ENCODE data around the gene TACR1.
"Not testable (repeated sequence)": the region's sequence is repeated elsewhere in the genome, so short reads cannot be mapped to it uniquely, and the experiment has no call there.

Gene TACR1, protein sequence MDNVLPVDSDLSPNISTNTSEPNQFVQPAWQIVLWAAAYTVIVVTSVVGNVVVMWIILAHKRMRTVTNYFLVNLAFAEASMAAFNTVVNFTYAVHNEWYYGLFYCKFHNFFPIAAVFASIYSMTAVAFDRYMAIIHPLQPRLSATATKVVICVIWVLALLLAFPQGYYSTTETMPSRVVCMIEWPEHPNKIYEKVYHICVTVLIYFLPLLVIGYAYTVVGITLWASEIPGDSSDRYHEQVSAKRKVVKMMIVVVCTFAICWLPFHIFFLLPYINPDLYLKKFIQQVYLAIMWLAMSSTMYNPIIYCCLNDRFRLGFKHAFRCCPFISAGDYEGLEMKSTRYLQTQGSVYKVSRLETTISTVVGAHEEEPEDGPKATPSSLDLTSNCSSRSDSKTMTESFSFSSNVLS

DNA sequence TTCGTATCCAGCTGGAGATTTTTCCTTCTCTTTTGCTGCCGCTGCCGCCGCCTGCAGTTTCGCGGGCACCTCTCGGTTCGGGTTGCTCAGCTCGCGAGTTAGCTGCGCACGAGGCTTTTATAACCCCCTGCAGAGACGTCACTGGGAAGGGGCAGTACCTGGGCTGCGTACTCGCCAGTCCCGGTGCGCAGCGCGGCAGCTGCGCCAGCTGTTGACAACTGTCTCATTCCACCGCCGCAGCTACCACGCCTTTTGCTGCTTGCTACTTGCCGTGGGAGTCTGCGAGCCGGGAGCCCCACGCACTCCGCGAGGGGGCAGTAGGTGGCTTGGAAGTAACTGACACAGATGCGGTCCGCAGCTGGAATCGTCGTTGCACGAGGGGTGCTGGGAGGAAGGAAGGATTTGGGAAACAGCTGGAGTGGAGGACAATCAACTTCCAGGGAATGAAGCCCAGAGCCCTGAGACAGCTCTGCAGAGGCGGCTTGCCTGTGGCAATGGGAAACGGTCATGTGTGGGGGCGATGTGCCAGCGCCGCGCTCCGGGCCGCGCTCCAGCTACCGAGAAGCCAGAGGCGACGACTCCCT, at the start of gene TACR1:
TACR1 (minus strand) TSS at position 93 of the 584 bp plus-strand sequence. CDS start 586 bp downstream, outside the sequence.
- peak within 1 kb of the TSS; percentile 30 for H3K4me3 ChIP-seq (ENCODE audit: low read depth, low read length)
- TF ChIP-seq, protein P1, sequence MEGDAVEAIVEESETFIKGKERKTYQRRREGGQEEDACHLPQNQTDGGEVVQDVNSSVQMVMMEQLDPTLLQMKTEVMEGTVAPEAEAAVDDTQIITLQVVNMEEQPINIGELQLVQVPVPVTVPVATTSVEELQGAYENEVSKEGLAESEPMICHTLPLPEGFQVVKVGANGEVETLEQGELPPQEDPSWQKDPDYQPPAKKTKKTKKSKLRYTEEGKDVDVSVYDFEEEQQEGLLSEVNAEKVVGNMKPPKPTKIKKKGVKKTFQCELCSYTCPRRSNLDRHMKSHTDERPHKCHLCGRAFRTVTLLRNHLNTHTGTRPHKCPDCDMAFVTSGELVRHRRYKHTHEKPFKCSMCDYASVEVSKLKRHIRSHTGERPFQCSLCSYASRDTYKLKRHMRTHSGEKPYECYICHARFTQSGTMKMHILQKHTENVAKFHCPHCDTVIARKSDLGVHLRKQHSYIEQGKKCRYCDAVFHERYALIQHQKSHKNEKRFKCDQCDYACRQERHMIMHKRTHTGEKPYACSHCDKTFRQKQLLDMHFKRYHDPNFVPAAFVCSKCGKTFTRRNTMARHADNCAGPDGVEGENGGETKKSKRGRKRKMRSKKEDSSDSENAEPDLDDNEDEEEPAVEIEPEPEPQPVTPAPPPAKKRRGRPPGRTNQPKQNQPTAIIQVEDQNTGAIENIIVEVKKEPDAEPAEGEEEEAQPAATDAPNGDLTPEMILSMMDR (IDR thresholded peaks at IDR 0.05; ENCODE audit: low read depth, low read length) = peak; percentile 85
- in situ Hi-C loops (cut with HindIII; ENCODE audit: low sequenced_read_pairs) = no loop called here
- peak; percentile 72 for DNase-seq (ENCODE audit: low read depth, low spot score)

DNA sequence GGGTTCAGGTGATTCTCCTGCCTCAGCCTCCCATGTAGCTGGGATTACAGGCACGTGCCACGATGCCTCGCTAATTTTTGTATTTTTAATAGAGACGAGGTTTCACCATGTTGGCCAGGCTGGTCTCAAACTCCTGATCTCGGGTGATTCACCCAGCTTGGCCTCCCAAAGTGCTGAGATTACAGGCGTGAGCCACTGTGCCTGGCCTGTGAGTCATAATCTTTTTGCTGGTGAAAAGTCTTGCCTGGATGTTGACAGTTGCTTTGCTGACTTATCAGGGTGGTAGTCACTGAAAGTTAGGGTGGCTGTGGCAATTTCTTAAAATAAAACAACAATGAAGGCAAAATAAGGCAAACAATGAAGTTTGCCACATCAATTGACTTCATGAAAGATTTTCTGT, 49.3 kb upstream of the TACR1 start:
- peak; percentile 3 for DNase-seq (ENCODE audit: low read depth, low spot score)
- H3K4me3 ChIP-seq (ENCODE audit: low read depth, low read length); in situ Hi-C loops (cut with HindIII; ENCODE audit: low sequenced_read_pairs): not testable (repeated sequence)

DNA sequence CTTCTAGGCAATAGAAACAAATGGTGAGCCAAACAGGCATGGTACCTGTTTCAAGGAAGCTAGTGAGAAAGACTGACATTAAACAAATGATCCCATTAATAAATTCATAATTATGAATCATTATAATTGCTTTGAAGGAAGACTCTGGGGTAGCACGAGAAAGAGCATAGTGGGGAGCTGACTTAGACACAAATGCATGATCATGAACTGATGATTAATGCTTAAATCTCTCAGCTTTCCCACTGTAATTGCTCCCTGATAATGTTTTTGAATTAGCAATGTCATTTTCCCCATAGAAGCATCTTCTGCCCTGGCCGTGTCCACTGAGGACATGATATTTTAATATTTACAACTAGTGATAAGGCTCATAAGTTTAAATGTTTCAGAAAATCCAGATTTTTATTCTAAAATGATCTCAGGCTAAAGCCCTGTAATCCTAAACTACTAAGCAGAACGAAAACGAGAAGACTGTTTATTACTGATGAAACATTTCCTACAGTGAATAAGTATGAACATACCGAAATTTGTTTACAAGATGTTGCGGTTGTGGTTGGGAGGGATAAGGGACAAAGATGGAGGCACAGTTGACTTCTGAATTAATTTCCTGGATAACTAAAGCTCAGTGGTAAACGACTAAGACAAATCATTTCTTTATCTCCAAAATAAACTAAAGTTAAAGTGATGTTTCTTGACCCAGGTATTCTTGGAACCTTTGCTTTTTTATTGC, 47.3 kb upstream of the TACR1 start:
- no peak for DNase-seq (ENCODE audit: low read depth, low spot score)
- in situ Hi-C loops (cut with HindIII; ENCODE audit: low sequenced_read_pairs) = no loop called here
- H3K4me3 ChIP-seq (ENCODE audit: low read depth, low read length) = no peak overlapping the region

DNA sequence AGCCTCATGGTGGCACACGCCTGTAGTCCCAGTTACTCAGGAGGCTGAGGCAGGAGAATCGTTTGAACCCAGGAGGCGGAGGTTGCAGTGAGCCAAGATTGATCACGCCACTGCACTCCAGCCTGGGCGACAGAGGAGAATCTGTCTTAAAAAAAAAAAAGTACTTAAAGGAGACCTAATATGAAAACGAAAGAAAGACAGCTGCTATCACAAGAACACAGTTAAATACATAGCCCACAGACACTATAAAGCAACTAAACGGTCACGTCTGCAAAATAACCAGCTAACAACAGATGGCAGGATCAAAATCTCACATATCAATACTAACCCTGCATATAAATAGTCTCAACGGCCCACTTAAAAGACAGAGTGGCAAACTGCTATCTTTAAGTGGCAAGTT, 43.9 kb upstream of the TACR1 start:
- DNase-seq (ENCODE audit: low read depth, low spot score) = no peak
- in situ Hi-C loops (cut with HindIII; ENCODE audit: low sequenced_read_pairs) = no loop called here
- TF ChIP-seq, protein P1 (IDR thresholded peaks at IDR 0.05; ENCODE audit: low read depth, low read length) = no peak
- H3K4me3 ChIP-seq (ENCODE audit: low read depth, low read length) = no peak overlapping the region

More for the DNA sequence above, 47.3 kb upstream of the TACR1 start:
- TF ChIP-seq, protein P1 (IDR thresholded peaks at IDR 0.05; ENCODE audit: low read depth, low read length) = no peak

DNA sequence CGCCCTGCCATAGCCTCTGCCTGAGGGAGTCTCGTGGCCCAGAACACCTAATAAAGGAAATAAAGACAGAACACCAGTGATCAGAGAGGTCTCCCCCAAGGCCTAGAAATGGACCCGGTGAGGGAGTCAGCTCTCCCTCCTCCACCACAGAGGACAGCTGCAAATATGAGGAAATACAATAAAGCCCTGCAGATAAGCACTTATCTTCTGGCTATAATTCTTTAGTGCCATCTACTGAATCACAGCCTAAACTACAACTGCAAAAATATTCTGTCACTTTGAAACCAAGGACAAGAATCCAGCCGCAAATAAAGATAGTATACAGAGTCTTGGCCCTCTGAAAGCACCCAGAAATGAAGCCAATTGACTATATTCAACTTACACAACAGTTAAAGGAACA, 42.4 kb upstream of the TACR1 start:
- TF ChIP-seq, protein P1 (IDR thresholded peaks at IDR 0.05; ENCODE audit: low read depth, low read length) = peak; percentile 34
- in situ Hi-C loops (cut with HindIII; ENCODE audit: low sequenced_read_pairs) = no loop called here
- no peak overlapping the region for H3K4me3 ChIP-seq (ENCODE audit: low read depth, low read length)
- DNase-seq (ENCODE audit: low read depth, low spot score) = peak; percentile 7

DNA sequence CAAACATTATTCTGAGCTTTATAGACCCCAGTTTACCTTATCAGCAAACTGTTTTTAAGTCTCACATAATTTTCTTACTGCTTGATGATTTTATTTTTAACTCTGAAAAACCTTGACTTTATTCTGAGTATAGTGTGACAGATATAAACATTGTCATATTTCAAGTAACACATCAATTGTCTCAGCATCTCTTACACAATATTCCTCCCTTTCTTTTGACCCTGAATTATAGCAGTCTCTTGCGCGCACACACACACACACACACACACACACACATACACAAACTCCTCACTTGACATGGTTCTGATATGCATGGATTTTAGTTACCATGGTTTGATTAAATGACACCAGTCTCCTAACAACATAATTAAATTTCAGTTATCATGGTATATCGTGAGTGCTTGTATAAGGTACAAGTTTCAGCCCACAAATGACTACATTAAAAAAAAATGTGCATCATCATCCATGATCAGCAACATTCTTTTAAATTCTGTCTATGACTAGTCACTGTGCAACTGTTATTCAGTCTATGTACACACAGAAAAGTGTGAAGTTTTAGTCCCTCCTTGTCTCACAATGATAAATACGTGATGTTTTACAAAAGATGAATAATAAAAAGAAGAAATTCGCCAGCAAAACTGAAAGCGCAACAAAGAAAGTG, 39.5 kb upstream of the TACR1 start:
- in situ Hi-C loops (cut with HindIII; ENCODE audit: low sequenced_read_pairs) = no loop called here
- TF ChIP-seq, protein P1 (IDR thresholded peaks at IDR 0.05; ENCODE audit: low read depth, low read length) = no peak
- DNase-seq (ENCODE audit: low read depth, low spot score) = peak; percentile 65
- H3K4me3 ChIP-seq (ENCODE audit: low read depth, low read length) = no peak overlapping the region
